Measurements from ENCODE around the gene LSM7.
"Not testable (repeated sequence)": the region's sequence is repeated elsewhere in the genome, so short reads cannot be mapped to it uniquely, and the experiment has no call there.

Gene LSM7

GRCh38 chr19:2354670-2355069 is 26.3 kb upstream of the LSM7 start:
- DNase-seq, result no peak

GRCh38 chr19:2353887-2354592 is 25.7 kb upstream of the LSM7 start:
- no peak for DNase-seq

- DNase-seq, result no peak
Observed at GRCh38 chr19:2353159-2353886, 24.9 kb upstream of the LSM7 start.

- no peak for DNase-seq
Observed at GRCh38 chr19:2352121-2352520, 23.7 kb upstream of the LSM7 start.

GRCh38 chr19:2351591-2351990 is 23.2 kb upstream of the LSM7 start:
- DNase-seq, result no peak

GRCh38 chr19:2350656-2351055 is 22.3 kb upstream of the LSM7 start:
- no peak for DNase-seq

GRCh38 chr19:2349818-2350217 is 21.4 kb upstream of the LSM7 start:
- not testable (repeated sequence) for DNase-seq

- no peak for DNase-seq
Observed at GRCh38 chr19:2345794-2346663, 17.6 kb upstream of the LSM7 start.

GRCh38 chr19:2345076-2345475 is 16.7 kb upstream of the LSM7 start:
- DNase-seq, result no peak

GRCh38 chr19:2344381-2344870 is 16.0 kb upstream of the LSM7 start:
- DNase-seq, result no peak

- DNase-seq, result no peak
Observed at GRCh38 chr19:2343289-2343982, 15.1 kb upstream of the LSM7 start.

- DNase-seq, result no peak
Observed at GRCh38 chr19:2342656-2343288, 14.4 kb upstream of the LSM7 start.

- DNase-seq, result no peak
Observed at GRCh38 chr19:2341982-2342381, 13.6 kb upstream of the LSM7 start.

GRCh38 chr19:2341244-2341751 is 12.9 kb upstream of the LSM7 start:
- DNase-seq, result no peak

- no peak for DNase-seq
Observed at GRCh38 chr19:2340496-2341243, 12.3 kb upstream of the LSM7 start.

- DNase-seq, result no peak
Observed at GRCh38 chr19:2339644-2340310, 11.4 kb upstream of the LSM7 start.

GRCh38 chr19:2338751-2339643 is 10.6 kb upstream of the LSM7 start:
- DNase-seq, result no peak

GRCh38 chr19:2338055-2338615 is 9.7 kb upstream of the LSM7 start:
- no peak for DNase-seq

- no peak for DNase-seq
Observed at GRCh38 chr19:2337329-2337707, 8.9 kb upstream of the LSM7 start.
